Measurements from ENCODE around the gene IGLON5.

- TF ChIP-seq, protein P1, sequence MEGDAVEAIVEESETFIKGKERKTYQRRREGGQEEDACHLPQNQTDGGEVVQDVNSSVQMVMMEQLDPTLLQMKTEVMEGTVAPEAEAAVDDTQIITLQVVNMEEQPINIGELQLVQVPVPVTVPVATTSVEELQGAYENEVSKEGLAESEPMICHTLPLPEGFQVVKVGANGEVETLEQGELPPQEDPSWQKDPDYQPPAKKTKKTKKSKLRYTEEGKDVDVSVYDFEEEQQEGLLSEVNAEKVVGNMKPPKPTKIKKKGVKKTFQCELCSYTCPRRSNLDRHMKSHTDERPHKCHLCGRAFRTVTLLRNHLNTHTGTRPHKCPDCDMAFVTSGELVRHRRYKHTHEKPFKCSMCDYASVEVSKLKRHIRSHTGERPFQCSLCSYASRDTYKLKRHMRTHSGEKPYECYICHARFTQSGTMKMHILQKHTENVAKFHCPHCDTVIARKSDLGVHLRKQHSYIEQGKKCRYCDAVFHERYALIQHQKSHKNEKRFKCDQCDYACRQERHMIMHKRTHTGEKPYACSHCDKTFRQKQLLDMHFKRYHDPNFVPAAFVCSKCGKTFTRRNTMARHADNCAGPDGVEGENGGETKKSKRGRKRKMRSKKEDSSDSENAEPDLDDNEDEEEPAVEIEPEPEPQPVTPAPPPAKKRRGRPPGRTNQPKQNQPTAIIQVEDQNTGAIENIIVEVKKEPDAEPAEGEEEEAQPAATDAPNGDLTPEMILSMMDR (conservative IDR thresholded peaks at IDR 0.05; ENCODE audit: low read length), result peak; percentile 93
- TF ChIP-seq EZH2phosphoT487 (IDR thresholded peaks at IDR 0.05; ENCODE audit: borderline replicate concordance, low read depth, low read length), result no peak
These were observed 27.3 kb downstream of the IGLON5 start for GRCh38 chr19:51338563-51339312.

Measured in OCI-LY7 (cell line).